ENCODE results near the gene ARAP2. TPM values are rescaled to one million over a fixed set of nuclear protein-coding genes. Genes with fewer than 3 reads are reported as not detected.

ARAP2 gene
- total RNA-seq, 6 experiments from 2014 or later, result not detected

- H3K36me3 Mint-ChIP-seq (ENCODE audit: low read depth), result no peaks in the 10 kb centered on the region
- no peak overlapping the region for H3K27ac Mint-ChIP-seq
- H3K4me3 Mint-ChIP-seq, result no peak overlapping the region
- no peaks in the 10 kb centered on the region for H3K4me1 Mint-ChIP-seq (ENCODE audit: low read depth)
- peaks cover 30% of the 10 kb centered on the region for H3K9me3 Mint-ChIP-seq
- TF ChIP-seq CTCF (IDR thresholded peaks at IDR 0.05), result no peak
- no peaks in the 10 kb centered on the region for H3K27me3 Mint-ChIP-seq (ENCODE audit: insufficient read depth)
- no peak for DNase-seq
These were observed 103.1 kb downstream of the ARAP2 start for GRCh38 chr4:36141186-36141585.

- Mint-ChIP-seq H3K27ac (no peak overlapping the region), H3K27me3 (ENCODE audit: insufficient read depth) (no peaks in the 10 kb centered on the region), H3K4me1 (ENCODE audit: low read depth) (no peaks in the 10 kb centered on the region), H3K36me3 (ENCODE audit: low read depth) (no peaks in the 10 kb centered on the region), H3K9me3 (peaks cover 23% of the 10 kb centered on the region), H3K4me3 (no peak overlapping the region)
- no peak for DNase-seq
- no peak for TF ChIP-seq CTCF (IDR thresholded peaks at IDR 0.05)
These were observed 103.9 kb downstream of the ARAP2 start for GRCh38 chr4:36140421-36140820.

- Mint-ChIP-seq H3K9me3 (peaks cover 15% of the 10 kb centered on the region), H3K27me3 (ENCODE audit: insufficient read depth) (no peaks in the 10 kb centered on the region), H3K4me1 (ENCODE audit: low read depth) (no peaks in the 10 kb centered on the region), H3K4me3 (no peak overlapping the region), H3K36me3 (ENCODE audit: low read depth) (no peaks in the 10 kb centered on the region), H3K27ac (no peak overlapping the region)
- TF ChIP-seq CTCF (IDR thresholded peaks at IDR 0.05), result no peak
- DNase-seq, result no peak
These were observed 106.1 kb downstream of the ARAP2 start for GRCh38 chr4:36138220-36138619.

DNA sequence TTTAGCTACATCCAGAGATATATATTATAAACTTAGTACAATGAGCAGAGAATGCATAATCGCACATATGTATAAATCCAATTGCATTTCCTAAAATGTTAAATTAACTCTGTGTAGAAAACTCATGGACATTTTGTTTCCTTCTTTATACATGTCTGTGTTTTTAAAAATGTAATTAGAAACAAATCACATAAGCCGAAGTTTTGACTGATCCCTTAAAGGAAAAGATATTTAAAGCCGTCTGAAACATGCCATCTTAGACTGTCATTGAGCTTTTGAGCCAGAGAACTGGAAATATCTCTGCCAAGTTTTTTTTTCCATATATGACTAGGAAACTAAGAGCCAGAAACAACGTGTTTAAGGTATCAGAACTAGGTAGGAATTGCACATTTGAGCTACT, 107.0 kb downstream of the ARAP2 start:
- no peak overlapping the region for H3K27ac Mint-ChIP-seq
- peaks cover 8% of the 10 kb centered on the region for H3K9me3 Mint-ChIP-seq
- no peaks in the 10 kb centered on the region for H3K4me1 Mint-ChIP-seq (ENCODE audit: low read depth)
- DNase-seq, result no peak
- no peak for TF ChIP-seq CTCF (IDR thresholded peaks at IDR 0.05)
- H3K27me3 Mint-ChIP-seq (ENCODE audit: insufficient read depth), result no peaks in the 10 kb centered on the region
- no peaks in the 10 kb centered on the region for H3K36me3 Mint-ChIP-seq (ENCODE audit: low read depth)
- no peak overlapping the region for H3K4me3 Mint-ChIP-seq

DNA sequence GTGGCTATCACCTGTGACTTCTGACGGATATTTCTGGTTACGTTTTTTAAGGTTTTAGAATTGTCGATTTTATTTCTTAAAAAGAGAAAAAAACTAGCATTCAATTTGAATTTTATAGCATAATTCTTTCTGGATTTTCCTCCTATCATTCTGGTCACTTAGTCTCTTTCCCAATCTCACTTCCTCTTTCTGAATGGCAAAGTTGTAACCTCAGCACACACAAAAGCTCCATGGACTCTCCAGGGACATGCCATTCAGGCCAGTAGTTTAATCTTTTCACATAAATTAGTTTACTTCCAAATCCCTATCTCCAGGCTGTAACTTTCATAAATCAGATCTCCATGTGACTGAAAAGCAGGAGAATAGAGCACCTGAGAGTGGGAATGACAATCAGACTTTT, 110.7 kb downstream of the ARAP2 start:
- DNase-seq, result no peak
- no peak overlapping the region for H3K27ac Mint-ChIP-seq
- no peaks in the 10 kb centered on the region for H3K36me3 Mint-ChIP-seq (ENCODE audit: low read depth)
- no peaks in the 10 kb centered on the region for H3K27me3 Mint-ChIP-seq (ENCODE audit: insufficient read depth)
- TF ChIP-seq CTCF (IDR thresholded peaks at IDR 0.05), result no peak
- H3K4me3 Mint-ChIP-seq, result no peak overlapping the region
- peaks cover 11% of the 10 kb centered on the region; the same call in 1 of the 2 replicates for H3K9me3 Mint-ChIP-seq
- H3K4me1 Mint-ChIP-seq (ENCODE audit: low read depth), result no peaks in the 10 kb centered on the region

GRCh38 chr4:36133086-36133485, 111.2 kb downstream of the ARAP2 start:
- Mint-ChIP-seq H3K4me3 (no peak overlapping the region), H3K27ac (no peak overlapping the region), H3K36me3 (ENCODE audit: low read depth) (no peaks in the 10 kb centered on the region), H3K9me3 (peaks cover 8% of the 10 kb centered on the region; the same call in 1 of the 2 replicates), H3K4me1 (ENCODE audit: low read depth) (no peaks in the 10 kb centered on the region), H3K27me3 (ENCODE audit: insufficient read depth) (no peaks in the 10 kb centered on the region)
- DNase-seq, result no peak
- no peak for TF ChIP-seq CTCF (IDR thresholded peaks at IDR 0.05)
